ENCODE data around the gene RARG.

The RARG gene

DNA sequence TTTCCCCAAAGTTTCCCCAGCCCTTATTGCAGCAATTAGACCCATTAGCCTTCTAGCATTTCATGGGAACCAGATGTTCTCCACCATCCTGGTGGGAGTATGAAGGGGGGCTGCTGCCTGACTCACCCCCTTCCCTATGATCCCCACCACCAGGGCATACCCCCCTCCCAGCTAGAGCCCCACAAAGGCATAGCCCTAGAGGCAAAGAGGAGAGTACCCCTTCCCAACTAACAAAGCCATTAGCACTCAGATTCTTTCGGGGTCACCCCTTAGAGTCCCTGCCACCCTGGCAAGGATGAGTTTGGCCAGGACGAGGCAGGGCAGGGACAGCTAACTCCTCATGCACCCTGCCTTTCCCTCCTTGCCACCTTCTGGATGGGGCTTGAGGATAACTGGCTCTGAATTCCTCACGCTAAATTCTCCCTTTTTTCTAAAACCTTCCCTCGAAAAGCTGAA is 9.2 kb downstream of the RARG start:
- no peak for DNase-seq

DNA sequence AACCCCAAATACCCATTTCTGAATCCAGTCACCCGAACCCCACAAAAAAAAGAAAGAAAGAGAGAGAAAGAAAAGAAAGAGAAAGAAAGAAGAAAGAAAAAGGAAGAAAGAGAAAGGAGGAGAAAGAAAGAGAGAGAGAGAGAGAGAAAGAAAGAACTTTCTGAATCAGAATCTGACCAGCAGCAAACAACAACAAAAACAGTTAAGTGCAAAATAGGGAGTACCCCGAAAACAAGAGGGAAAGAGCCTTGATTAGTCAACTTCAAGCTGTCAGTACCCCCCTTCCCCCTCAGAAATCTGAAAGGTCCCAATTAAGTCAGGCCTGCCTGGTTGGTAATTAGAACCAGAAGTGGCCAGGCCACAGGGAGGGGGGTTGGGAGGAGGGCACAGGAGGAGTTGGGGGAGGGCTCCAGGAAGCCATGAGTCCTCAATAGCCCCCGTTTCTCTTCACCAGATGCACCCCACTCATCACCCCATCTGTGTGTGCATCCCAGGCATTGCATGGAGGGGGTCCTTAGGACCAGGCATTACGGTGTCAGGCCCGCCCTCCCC is 9.8 kb downstream of the RARG start:
- DNase-seq, result no peak

DNA sequence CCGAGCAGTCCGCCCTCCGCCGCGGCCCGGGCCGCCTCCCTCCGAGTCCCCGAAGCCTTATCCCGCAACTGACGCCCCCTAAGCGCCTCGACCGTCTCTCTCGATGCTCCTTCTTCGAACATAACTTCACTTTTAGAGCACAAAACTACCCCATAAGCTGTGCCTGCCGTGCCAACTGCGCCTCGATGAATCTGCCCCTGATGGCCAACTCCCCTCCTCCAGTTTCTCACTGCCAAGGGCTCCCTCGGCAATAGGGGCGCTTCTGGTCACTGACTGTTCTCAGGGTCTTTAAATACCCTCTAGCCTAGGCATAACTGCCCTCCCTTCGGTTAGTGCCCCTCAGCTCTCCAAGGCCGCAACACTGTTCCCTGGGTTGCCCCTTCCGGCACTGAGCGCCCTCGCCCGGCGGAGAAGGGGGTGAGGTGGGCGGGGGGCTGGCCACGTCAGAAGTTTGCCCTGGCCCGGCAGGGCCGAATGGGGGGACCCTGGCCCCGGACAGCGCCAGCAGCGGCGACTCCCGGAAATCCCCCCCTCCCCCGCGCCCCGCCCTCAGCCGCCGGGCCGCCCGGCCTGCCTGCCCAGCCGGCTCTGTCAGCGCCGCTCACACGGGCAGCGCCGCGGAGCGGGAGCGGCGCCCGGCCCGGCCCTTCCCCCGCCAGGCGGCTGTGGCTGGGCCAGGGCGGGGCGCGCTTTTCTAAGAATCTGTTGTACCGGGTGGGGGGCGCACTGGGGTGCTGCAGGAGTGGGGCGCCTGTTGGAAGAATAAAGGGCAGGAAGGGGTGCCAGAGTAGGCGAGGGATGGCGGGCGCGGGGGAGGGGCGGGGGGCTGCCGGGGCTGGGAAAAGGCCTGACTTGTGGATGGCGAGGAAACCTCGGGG is 10.6 kb downstream of the RARG start:
- no peak for DNase-seq

DNA sequence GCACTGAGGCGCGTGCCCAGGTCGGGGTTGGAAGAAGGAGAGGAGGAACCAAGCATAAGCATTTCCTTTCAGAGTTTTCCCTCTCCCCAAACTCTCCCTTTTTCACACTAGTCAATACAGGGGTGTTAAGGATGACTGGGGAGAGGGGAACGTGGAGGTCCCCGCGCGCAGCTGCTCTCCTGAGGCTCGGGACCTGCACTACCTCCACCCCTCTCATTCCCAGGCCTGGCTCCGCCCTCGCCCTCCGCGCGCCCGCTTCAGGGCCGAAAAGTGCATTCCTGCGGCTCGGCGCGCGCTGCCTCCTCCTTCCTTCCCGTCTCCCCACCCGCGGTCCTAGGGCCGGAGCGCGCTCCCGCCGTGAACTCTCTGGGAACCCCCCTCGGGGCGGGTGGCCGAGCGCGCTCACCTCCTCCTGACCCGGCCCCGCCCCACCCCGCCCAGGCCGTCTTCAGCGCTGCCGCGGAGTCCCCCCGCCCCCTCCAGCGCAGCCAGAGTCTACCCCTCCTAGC is 11.3 kb downstream of the RARG start:
- DNase-seq, result peak; percentile 73

DNA sequence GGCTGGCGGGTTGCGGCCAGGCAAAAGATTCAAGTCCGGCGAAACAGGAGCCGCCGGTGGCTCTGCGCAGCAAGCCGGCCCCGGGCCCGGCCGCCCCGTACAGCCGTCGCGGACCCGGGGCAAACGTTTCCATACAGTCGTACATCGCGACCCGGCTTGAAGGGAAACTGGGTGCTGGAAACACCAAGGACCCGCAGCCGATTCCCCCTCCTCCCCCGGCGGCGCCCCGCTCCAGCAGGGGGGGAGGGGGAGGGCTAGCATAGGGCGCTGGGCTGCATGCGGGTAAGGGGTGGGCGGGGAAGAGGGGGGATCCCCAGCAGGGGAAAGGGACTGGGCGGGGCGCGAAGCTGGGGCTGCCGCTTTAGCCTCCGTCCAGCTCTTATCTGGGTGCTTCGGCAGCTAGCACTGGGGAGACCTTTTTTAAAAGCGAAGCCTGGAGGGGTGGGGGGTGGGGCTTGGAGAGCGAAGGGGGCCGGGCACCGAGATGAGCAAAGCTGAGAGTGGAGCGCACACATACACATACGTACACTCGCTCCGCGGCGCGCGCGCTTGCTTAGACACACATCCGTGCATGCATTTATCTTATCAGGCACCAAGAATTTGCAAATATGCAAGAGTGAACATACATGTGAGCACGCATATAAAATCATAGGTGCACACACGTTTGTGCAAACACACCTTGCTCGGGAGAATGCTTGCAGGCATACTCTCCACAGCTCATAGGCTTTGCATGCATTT is 11.9 kb downstream of the RARG start:
- no peak for DNase-seq

DNA sequence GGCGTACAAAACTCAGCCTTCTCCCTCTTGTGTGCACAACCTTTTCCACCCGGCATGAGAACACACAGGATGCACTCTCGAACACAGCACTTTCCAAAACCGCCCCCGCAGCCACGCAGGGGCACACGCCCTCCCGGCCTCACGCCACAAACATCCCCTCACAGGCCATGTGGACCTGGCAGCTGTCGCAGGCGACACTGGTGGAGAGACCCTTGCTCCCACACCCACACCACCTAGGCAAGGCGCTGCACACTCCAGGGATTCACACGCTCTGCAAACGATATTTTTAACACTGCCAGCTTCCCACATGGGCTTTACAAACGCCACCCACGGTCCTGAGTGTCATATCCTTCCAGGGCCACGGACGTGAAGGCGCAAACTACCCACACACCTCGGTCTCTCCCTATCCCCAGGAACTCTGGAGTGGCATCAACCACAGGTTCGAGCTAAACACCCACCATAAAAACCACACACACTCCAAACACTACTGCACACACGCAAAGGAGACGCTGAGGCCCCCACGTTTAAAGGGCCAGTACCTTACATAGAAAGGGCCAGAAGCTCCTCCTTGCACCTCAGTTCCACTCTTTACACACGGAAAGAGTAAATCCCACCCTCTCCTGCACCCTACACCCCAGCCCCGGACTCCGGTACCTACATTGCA is 12.6 kb downstream of the RARG start:
- no peak for DNase-seq

DNA sequence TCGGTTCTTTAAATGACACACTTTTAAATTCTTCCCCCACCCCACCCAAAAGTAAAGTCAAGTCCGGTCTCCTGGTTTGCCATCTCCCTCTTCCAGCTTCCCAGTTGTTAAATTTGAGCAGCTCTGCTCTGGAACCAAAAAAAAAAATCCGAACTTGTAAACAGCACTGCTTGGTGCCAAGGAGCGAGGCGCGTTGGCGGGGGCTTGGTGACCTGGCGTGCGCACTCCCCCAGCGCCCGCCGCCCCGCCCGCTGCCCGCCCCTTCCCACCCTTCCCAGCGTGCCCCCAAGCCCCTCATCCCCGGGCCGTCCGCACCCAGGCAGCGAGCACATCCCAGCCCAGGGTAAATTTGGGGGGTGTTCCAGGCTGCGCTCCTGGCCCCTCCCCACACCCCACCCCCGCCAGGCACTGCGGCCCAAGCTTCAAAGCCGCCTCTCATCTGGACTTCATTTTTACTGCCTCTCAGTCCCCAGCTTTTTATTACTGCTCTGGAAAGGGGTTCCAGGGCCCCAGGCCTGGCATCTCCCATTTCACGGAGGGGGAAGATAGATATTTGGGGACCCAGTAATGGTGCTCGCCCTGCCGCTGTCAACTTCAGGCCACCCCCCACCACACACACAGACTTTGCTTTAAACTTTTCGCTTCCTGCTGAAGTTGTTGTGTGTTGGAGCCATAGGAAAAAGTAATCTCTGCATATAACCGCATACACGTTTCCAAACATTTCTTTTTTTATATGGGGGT is 13.3 kb downstream of the RARG start:
- no peak for DNase-seq

DNA sequence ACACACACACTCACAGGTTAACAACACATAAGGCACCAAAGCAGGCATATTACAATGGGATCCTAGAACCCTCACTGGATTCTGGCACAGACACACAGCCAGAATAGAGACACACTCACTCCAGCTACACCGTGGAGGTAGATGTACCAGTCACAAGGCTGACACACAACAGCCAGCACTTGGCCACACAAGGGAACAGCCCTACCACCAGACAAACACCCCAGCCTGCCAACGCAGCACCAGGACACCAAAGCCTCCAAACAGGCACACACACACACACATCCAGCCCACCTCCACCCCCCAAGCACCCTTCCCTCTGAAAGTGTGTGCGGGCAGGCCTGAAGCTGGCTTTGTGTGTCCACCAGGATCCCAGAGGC is 14.1 kb downstream of the RARG start:
- no peak for DNase-seq

DNA sequence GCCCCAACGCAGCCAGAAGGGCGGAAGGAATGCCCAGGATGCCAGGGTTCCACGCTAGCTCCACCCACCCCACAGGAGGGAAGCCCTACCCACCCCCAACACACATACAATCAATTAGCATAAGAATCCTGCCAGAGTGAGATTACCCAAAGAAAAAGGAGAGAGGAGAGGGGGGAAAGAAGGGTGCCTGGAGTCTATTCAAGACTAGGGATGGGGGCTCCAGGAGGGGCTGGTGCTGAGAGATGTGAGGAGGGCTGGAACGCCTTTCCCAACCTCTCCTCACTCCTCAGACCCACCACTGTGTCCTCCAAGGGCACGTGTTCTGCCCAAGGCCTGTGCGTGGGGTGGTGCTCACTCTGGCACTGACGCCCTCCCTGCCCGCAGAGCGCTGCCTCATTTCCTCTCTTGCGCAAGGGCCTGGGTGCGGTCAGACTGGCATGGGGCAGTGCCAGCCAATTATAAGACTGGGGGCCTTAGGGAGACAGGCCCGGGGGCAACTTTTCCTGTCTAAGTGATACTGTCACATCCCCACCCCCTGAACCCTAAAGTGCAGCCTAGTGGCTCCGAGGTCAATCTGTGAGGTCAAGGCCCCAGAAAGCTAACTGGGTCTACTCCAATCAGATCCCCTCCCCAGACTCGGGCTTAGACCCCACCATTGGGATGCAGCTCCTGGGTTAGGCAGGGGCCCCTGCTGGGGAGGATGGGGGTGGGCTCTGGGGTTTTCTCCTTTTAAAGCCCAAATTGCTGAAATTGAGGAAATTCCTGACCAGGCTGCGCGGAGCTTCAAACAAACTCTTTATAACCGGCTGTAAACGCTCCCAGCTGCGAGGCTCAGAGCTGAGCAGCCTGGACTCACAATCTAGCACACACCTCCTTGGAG is 14.7 kb downstream of the RARG start:
- DNase-seq, result no peak

DNA sequence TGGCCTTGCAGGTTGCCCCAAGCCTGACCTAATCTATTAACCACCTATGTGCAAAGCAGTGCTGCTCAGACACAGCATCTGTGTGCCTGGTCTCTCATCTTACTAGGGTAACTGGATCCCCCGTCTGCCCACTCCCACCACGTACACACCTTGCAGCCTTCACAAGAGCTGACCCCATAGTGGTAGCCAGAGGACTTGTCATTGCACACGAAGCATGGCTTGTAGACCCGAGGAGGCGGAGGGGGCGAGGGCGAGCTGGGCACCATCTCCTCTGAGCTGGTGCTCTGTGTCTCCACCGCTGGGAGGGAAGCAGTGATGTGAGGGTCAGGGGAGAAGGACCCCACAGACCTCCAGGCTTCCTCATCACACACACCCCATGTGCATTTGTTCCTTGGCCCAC is 16.5 kb downstream of the RARG start:
- DNase-seq, result no peak

DNA sequence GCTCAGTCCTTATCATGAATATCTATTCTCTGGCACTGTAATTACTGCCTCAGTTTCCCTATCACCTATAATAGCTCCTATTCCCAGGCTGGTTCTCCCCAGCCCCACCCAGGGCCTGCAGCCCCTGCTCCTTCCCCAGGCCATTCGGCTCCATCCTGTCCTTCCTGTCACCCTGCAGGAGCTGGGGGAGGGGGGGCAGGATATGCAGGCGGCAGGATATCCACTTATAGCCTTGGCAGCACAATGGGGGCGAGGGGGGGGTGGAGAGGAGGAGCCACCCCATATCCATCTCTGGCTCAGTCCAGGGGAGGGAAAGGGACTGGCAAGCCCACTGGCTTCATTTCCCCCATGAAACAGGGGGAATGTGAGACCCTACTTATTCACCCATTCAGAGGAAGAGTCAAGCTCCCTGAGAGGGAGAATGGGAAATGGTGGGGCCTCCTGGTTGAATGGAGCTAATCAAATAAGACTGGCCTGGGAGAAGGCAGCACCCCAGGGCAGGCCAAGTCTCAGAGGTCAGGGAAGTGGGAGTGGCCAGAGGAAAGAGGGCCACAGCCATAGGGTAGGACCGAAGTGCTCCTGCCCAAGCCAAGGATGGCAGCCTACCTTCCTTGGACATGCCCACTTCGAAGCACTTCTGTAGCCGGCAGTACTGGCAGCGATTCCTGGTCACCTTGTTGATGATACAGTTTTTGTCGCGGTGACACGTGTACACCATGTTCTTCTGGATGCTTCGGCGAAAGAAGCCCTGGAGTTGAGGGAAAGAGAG is 17.1 kb downstream of the RARG start:
- no peak for DNase-seq

DNA sequence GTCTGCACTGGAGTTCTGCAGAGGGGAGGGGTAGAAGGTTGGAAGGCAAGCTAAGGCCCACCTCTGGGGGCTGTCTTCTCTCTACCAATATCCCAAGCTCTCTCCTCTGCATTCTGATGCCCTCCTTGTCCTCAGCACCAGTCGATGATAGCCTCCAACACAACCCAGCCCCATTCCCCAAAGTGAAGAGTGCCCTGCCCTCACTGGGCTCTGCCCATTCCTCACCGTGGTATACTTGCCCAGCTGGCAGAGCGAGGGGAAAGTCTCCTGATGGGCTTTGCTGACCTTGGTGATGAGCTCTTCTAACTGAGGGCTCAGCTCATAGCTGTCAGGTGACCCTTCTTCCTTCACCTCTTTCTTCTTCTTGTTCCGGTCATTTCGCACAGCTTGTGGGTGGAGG is 17.8 kb downstream of the RARG start:
- DNase-seq, result no peak

DNA sequence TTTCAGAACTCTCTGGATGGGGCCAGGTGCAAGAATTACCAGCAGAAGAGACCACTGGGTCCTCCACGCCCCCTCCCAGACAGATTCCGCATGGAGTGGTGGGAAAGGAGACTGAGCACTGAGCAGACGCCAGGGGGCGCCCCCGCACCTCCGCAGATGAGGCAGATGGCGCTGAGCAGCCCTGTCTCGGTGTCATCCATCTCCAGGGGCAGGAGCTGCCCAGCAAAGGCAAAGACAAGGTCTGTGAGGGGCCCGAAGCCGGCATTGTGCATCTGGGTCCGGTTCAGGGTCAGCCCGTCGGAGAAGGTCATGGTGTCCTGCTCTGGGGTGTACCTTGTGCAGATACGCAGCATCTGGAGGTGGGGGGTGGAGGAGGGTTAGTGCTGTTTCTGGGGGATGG is 18.7 kb downstream of the RARG start:
- DNase-seq, result peak; percentile 14

DNA sequence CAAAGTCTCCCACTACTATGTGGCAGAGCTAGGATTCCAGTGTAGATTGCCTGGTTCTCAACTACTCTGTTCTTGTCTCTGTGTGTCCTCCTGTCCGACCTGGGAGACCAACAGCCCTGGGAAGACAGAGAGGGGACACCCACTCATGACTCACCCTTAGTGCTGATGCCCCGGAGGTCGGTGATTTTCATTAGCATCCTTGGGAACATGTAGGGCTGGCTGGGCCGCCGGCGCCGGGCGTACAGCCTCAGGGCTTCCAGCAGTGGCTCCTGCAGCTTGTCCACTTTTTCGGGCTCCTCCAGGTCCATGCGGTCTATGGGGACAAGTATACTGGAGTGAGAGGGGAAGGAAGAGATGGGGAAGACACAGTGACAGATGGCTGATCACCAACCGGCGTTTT is 19.1 kb downstream of the RARG start:
- no peak for DNase-seq

DNA sequence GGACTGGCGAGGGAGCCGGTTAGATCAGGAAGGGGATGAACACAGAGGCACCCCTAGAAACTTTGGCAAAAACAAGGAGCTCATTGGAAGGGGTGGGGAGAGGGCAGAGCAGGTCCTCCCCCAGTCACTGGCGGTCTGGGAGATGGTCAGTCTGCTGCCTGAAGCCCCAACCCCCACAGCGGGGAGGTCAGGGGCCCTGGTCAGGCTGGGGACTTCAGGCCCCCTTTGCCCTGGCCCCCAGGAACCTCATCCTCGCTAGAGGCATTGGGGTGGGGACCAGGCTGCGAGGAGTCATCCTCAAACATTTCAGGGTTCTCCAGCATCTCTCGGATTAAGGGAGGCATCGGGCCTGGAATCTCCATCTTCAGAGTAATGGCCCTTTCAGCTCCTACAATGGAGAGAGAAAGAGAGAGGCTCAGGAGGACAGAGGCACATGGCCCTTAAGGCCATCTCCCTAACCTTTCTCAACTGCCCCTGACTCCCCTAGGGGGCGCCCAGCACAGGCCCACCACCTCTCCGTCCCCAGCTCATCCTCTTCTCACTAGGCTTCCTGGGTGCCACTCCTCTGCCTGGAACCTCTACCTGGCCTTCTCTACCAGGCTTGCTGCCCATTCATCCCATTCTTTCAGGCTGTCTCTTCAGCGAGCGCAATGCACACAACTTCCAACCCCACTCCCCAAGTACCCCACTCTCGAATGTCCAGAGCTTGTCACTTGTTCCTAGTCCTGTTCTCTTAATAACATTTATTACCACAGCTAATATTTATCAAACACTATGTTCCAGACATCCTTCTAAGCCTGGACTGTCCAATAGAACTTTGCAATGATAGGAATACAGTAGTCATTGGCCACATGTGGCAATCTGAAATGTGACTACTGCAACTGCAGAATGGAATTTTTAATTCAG is 20.3 kb downstream of the RARG start:
- DNase-seq, result no peak

DNA sequence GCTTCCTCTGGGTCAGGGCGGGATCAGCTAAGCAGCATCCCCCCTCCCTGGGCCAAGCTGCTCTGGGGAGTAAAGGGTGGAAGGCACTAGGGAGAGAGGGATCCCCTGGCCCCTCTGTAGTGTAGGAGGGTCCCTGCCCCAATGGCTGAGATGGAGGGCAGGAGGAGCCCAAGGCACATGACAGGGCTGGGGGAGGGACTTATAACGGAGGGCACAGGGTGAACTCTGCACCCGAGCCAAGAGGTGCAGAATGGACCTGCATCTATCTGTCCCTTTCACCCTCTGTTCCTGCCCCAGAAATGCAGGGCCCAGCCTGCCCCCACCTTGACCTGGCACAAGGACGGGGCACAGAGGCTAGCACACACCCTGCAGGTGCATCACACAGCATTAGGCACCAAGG is 21.2 kb downstream of the RARG start:
- DNase-seq, result no peak

DNA sequence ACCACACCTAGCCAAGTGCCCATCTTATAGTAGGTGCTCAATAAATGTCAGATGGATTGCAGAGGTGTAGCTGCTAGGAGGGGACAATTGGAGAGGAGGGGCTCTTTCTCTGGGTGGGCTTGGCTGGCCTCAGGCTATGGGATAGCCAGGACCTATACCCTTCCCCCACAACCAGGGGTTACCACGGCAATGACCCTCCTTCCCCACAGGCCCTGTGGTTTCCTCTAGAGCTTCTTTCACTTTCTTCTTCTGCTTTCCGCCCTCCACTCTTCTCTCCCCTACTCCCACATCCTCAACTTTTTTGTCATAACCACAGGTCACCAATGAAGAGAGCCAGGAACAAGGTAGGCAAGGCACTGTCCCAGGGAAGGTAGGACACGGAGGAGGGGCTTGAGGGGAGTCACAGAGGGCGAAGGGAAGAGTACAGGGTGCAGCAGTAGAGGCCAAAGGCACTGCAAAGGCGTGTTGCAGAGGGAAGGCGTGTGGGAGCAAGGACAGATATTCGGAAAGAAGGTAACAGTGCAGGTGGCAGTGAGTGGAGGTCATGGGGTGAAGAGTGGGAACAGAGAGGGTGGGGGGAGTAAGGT is 23.0 kb downstream of the RARG start:
- DNase-seq, result no peak

DNA sequence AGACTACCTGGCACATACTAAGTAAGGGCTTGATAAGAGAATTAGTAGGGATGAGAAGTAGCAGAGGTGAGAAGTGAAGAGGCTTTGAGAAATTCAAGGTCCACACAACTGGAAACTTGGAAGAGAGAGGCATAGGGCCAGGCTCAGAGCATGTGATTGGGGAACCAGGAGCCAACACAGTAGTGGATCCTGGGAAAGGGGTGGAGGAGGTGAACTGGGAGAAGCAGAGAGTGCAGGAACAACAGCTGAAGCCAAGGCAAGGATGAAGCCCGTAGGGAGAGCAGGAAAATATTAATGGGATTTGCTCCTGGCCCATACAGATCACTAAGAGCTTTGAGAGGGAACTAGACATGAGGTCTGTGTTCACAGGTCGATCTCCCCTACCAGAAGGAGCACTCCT is 23.6 kb downstream of the RARG start:
- DNase-seq, result no peak

DNA sequence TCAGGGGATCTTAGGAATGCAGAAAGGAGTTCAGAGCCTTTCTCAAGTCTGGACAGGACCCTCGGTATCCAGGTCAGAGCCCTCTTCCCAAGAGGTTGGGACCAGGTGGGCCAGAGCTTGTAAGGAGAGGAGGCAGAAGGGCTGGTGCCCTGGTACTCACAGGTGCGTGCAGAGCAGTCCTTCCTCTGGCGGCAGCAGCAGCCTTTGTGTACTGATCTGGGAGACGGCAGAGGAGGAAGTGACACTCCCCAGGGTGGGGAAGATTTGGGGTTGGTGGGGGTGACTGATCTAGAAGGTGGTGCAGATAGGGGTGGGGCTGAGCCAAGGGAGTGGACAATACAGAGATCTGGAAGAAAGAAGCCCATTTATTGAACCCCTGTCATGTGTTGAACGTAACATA is 25.0 kb downstream of the RARG start, which contains the start of gene ITGB7:
ITGB7 (minus strand) TSS at position 210 of the 400 bp plus-strand sequence. CDS start 6,808 bp downstream, outside the sequence.
- no peak for DNase-seq

Measured in NCI-H446 treated with DMSO at 0.1 percent for 48 hours (cell line).